Small intestine (tissue), 16 donors: ENCODE results near the gene DCAF15. TPM values are rescaled to one million over a fixed set of nuclear protein-coding genes. Genes with fewer than 3 reads are reported as not detected.

Source experiments
- DNase-seq, 2 donors: peaks; one replicate each; pipeline versions ENCODE4 v3.0.0 to v3.0.0-alpha.2; 2013
- FAIRE-seq: peaks from 2 replicates; lab custom pipeline; 2012; peaks lifted over from hg19 to GRCh38; lab: Jason Lieb, UNC
- H3K27ac ChIP-seq, 3 donors: one replicate each; pipeline ENCODE4 v1.5.1; 2013; ENCODE audit warnings: low read length in 2 of 3, mild to moderate bottlenecking in 2 of 3, control low read depth in 1 of 3, inconsistent platforms in 1 of 3, low read depth in 1 of 3, moderate library complexity in 1 of 3
- H3K27me3 ChIP-seq, 3 donors: one replicate each; pipeline ENCODE4 v1.6.1; 2013; ENCODE audit warnings: low read length in 3 of 3, inconsistent platforms in 1 of 3; ENCODE audit not compliant: control insufficient read depth in 3 of 3, insufficient read depth in 3 of 3
- H3K36me3 ChIP-seq, 3 donors: one replicate each; pipeline ENCODE4 v1.6.1; 2013; ENCODE audit warnings: low read length in 3 of 3, inconsistent platforms in 1 of 3, low read depth in 1 of 3, mild to moderate bottlenecking in 1 of 3, moderate library complexity in 1 of 3; ENCODE audit not compliant: control insufficient read depth in 3 of 3, insufficient read depth in 2 of 3
- H3K4me1 ChIP-seq, 3 donors: one replicate each; pipeline ENCODE4 v1.6.1; 2013; ENCODE audit warnings: low read length in 2 of 3, inconsistent platforms in 1 of 3, low read depth in 1 of 3, mild to moderate bottlenecking in 1 of 3, moderate library complexity in 1 of 3; ENCODE audit not compliant: control insufficient read depth in 3 of 3, insufficient read depth in 2 of 3
- H3K4me3 ChIP-seq, 3 donors: one replicate each; pipeline ENCODE4 v1.5.1; 2013; ENCODE audit warnings: low read length in 3 of 3, control low read depth in 1 of 3, inconsistent platforms in 1 of 3, low read depth in 1 of 3, mild to moderate bottlenecking in 1 of 3, moderate library complexity in 1 of 3
- H3K9me3 ChIP-seq, 2 donors: one replicate each; pipeline ENCODE4 v1.6.1; 2013; ENCODE audit warnings: low read depth in 1 of 2, low read length in 1 of 2; ENCODE audit not compliant: control insufficient read depth in 2 of 2, insufficient read depth in 1 of 2
- WGBS, 3 donors: extraction: QIAGEN DNeasy Blood & Tissue Kit; methylation state at CpG; one replicate each; pipeline ENCODE4 v1.1.7; 2013; 5-methylcytosine and 5-hydroxymethylcytosine counted together
- long read RNA-seq, 10 donors: transcript quantifications; one replicate each; lab custom pipeline, GENCODE V29; 2026
- polyA plus RNA-seq, 4 donors: library from polyadenylated mRNA; stranded (reverse) in 3 of 4; unstranded in 1 of 4; fragments of 200-250 nt in 3 of 4; fragments of 120-200 nt in 1 of 4; gene quantifications; one replicate each; pipeline versions ENCODE4 v1.2.1 to v1.2.3, GENCODE V29; 2013
- donor health status: healthy with polysubstance abuse.
- donor health status: control.
- donor health status: control.
- donor health status: Bipolar disorder and iron deficiency.
- donor health status: healthy.

The DCAF15 gene
- 10 to 100 TPM; 14.1 to 26.8 (median 20.9) TPM for polyA plus RNA-seq
- long read RNA-seq, donor 1 = 0 reads
- long read RNA-seq, donor 2 = 0 reads
- long read RNA-seq, donor 3 = 0 reads
- long read RNA-seq, donor 4 = 0 reads
- long read RNA-seq, donor 5 = 0 reads
- long read RNA-seq, donor 6, partial matches to known transcripts = 0 of 2 reads
- long read RNA-seq, donor 6, other reads (novel, unspliced or antisense) = 0 of 2 reads
- long read RNA-seq, donor 7, partial matches to known transcripts = 0 of 1 reads
- long read RNA-seq, donor 7, other reads (novel, unspliced or antisense) = 0 of 1 reads
- long read RNA-seq, donor 8 = 0 reads
- long read RNA-seq, donor 9 = 0 reads
- long read RNA-seq, donor 10 = 0 reads

DNA sequence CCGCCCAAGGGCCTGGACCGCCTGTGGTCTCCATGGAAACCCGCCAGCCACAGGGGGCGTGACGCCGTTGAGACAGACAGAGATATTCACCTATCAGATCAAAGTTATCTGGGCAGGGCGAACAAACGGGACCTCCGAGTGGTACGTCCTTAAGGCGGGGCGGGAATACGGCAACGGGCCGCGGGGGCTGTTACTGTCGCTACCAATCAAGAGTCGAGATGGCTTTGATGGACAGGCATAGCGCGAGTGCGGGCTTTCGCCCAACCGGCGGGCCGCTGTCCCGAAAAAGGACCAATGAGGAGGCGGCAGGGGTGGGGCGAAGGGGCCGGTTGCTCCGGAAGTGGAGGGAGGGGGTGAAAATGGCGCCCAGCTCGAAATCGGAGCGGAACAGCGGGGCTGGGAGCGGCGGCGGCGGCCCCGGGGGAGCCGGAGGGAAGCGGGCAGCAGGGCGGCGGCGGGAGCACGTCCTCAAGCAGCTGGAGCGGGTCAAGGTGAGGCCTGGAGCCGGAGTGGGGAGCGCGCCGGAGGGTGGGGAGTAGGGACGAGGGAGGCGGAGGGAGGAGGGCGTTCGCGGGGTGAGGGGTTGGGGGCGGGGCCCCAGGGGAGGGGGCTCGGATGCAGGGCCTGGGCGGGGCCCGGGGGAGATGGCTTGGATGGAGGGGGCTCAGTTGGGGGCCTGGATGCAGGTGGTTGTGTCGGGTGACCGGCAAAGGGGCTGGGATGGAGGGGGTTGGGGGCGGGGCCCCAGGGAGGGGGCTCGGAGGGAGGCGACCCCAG lies at the start of gene DCAF15:
DCAF15 (plus strand) TSS at position 356 of the 777 bp plus-strand sequence; CDS start at position 360, 4 bp downstream.
- H3K36me3 ChIP-seq = peaks cover 11 to 36% (median 13%) of the 10 kb centered on the region in 3 donors

DNA sequence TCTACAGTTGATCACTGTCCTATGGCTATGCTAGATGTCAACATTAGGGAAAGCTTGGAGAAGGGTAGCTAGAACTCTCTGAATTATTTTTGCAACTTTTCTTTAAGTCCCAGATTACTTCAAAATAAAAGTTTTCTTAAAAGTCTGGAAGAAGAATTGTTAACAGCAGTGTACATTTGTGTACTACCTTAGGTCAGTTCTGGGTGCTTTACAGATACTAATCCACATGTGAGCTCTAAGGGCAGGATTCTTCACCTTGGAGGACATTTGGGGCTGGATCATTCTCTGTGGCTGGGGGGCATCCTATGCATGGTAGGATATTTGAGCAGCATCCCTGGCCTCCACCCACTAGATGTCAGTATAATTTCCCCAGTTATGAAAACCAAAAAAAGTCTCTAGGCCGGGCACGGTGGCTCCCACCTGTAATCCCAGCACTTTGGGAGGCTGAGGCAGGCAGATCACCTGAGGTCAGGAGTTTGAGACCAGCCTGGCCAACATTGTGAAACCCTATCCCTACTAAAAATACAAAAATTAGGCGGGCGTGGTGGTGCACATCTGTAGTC lies 49.2 kb upstream of the DCAF15 start:
- Histone ChIP-seq H3K36me3 (no peaks in the 10 kb centered on the region), H3K4me1 (peaks cover 0 to 12% (median 5%) of the 10 kb centered on the region in 3 donors), H3K4me3 (no peak overlapping the region), H3K27me3 (no peaks in the 10 kb centered on the region), H3K9me3 (peaks cover 0 to 2% of the 10 kb centered on the region in 2 donors), H3K27ac (no peak overlapping the region)
- no peak for FAIRE-seq
- no peak for DNase-seq
- WGBS, 3 donors = 69 to 77% (median 75%) methylated on average over 4 of the region's 4 CpGs

More for the DNA sequence above, at the start of gene DCAF15:
- DNase-seq = peak; percentile 99
- 1% methylated on average over 41 to 65 of the region's 65 CpGs for WGBS, 3 donors
- Histone ChIP-seq H3K9me3 (no peaks in the 10 kb centered on the region), H3K4me3 (peak within 1 kb of the TSS; percentile 64 to 96 (median 72)), H3K27ac (peak within 1 kb of the TSS in 2 of 3 donors; percentile 28 to 83), H3K27me3 (no peaks in the 10 kb centered on the region), H3K4me1 (peaks cover 0 to 10% (median 0%) of the 10 kb centered on the region in 3 donors)
- no peak for FAIRE-seq

DNA sequence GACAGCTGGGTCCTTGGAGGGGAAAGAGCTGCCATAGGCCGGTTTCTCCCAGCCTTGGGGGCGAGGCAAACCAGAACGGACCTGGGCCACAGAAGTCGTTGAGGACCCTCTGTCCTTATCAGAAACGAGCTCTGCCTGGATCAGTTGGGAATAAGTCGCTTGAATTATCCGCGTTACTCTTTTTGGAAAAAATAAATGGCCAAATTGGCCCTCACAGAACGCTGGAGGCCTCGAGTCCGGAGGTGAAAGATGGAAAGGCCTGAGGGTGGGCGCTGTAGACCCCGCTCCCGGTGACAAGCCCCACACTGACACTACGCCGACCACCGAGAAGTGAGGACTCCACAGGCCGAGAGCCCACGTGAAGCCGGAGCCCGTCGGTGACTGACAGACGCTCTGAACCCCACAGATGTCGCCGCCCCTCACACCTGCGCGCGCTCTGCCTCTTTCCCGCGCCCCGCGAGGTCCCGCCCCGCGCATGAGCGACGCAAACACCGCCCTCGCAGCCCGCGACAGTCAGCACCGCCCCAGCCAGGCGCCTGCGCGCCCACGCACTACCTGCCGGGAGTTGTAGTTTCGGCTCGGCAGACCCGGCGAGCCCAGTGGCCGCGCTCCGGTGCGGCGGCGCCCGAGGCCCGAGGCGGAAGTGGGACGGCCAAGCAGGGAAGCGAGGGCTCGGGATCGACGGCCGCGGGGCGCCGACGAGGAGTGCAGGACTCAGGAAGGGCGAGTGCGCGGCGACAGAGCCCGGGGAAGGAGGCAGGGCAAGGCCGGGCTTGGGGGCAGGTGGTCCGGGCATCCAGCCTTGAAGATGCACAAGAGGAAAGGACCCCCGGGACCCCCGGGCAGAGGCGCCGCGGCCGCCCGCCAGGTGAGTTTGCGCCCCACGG lies 46.4 kb upstream of the DCAF15 start, which contains the start of the genes BRME1 and CC2D1A:
BRME1 (minus strand) TSS at position 484 of the 887 bp plus-strand sequence. CDS start 1,225 bp downstream, outside the sequence.
CC2D1A (plus strand) TSS at position 568 of the 887 bp plus-strand sequence; CDS start at position 809, 241 bp downstream.
- Histone ChIP-seq H3K36me3 (peaks cover 0 to 16% (median 5%) of the 10 kb centered on the region in 3 donors), H3K27ac (peak within 1 kb of the TSS; percentile 96 to 98 (median 97)), H3K4me3 (peak within 1 kb of the TSS; percentile 83 to 95 (median 85)), H3K27me3 (no peaks in the 10 kb centered on the region), H3K9me3 (peaks cover 0 to 2% of the 10 kb centered on the region in 2 donors), H3K4me1 (peaks cover 0 to 12% (median 9%) of the 10 kb centered on the region in 3 donors)
- 7 to 16% (median 9%) methylated on average over 62 to 86 of the region's 86 CpGs for WGBS, 3 donors
- DNase-seq (peak; percentile 93 to 96), FAIRE-seq (no peak)

GRCh38 chr19:13906521-13906904 lies 45.8 kb upstream of the DCAF15 start:
- DNase-seq (peak in 1 of 2 donors; percentile 82), FAIRE-seq (no peak)
- Histone ChIP-seq H3K27me3 (no peaks in the 10 kb centered on the region), H3K36me3 (peaks cover 0 to 22% (median 5%) of the 10 kb centered on the region in 3 donors), H3K4me3 (peak overlapping the region; percentile 83 to 95 (median 85)), H3K9me3 (peaks cover 0 to 2% of the 10 kb centered on the region in 2 donors), H3K4me1 (peaks cover 0 to 12% (median 9%) of the 10 kb centered on the region in 3 donors), H3K27ac (peak overlapping the region; percentile 96 to 98 (median 97))
- WGBS, 3 donors = 0 to 2% (median 1%) methylated on average over 5 to 13 of the region's 13 CpGs

DNA sequence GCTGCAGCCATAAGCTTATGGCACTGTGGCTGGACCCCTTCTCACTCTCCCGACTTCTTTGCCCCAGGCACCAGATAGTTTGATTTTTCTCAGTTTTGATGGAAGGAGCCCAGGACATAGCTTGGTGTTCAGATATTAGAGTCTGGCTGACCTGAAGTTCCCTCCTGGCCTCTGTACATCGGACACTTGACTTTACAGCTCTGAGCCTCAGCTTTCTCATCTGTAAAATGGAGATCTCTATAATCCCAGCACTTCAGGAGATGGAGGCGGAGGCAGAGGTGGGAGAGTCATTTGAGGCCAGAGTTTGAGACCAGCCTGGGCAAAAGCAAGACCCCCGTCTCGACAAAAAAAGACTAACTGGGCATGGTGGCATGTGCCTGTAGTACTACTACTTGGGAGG lies 45.4 kb upstream of the DCAF15 start:
- 66 to 84% (median 68%) methylated on average over 5 of the region's 5 CpGs for WGBS, 3 donors
- Histone ChIP-seq H3K4me1 (peaks cover 0 to 12% (median 9%) of the 10 kb centered on the region in 3 donors), H3K4me3 (peak overlapping the region; percentile 34 to 95 (median 83)), H3K36me3 (peaks cover 0 to 24% (median 5%) of the 10 kb centered on the region in 3 donors), H3K9me3 (peaks cover 0 to 2% of the 10 kb centered on the region in 2 donors), H3K27me3 (no peaks in the 10 kb centered on the region), H3K27ac (peak overlapping the region; percentile 96 to 98 (median 97))
- FAIRE-seq (no peak), DNase-seq (no peak)

DNA sequence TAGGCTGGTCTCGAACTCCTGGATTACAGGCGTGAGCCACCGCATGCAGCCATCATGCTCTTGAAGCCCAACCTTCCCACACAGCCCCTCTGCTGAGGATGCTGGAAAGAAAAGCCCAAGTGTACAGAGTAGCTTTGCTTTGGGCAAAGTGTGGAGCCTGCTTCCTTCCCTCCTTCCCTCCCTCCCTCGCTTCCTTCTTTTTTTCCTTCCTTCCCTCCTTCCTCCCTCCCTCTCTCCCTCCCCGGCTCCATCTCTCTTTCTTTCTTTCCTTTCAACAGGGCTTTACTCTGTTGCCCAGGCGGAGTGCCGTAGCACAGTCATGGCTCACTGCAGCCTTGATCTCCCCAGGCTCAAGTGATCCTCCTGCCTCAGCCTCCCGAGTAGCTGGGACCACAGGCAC lies 43.6 kb upstream of the DCAF15 start:
- no peaks in the 10 kb centered on the region for H3K9me3 ChIP-seq
- H3K27ac ChIP-seq = peak overlapping the region in 2 of 3 donors; percentile 27 to 62
- H3K4me3 ChIP-seq = no peak overlapping the region
- 78 to 86% (median 82%) methylated on average over 8 of the region's 8 CpGs for WGBS, 3 donors
- H3K27me3 ChIP-seq = no peaks in the 10 kb centered on the region
- FAIRE-seq (no peak), DNase-seq (no peak)
- H3K4me1 ChIP-seq = peaks cover 0 to 12% (median 9%) of the 10 kb centered on the region in 3 donors
- H3K36me3 ChIP-seq = peaks cover 5 to 41% (median 19%) of the 10 kb centered on the region in 3 donors

GRCh38 chr19:13909430-13909829 lies 42.9 kb upstream of the DCAF15 start:
- H3K36me3 ChIP-seq = peaks cover 5 to 46% (median 20%) of the 10 kb centered on the region in 3 donors
- H3K4me1 ChIP-seq = peaks cover 0 to 12% (median 9%) of the 10 kb centered on the region in 3 donors
- H3K27ac ChIP-seq = peak overlapping the region in 2 of 3 donors; percentile 82 to 85
- H3K27me3 ChIP-seq = no peaks in the 10 kb centered on the region
- no peak overlapping the region for H3K4me3 ChIP-seq
- no peaks in the 10 kb centered on the region for H3K9me3 ChIP-seq
- WGBS, 3 donors = 14 to 72% (median 35%) methylated on average over 2 of the region's 2 CpGs
- FAIRE-seq (no peak), DNase-seq (peak in 1 of 2 donors; percentile 95)
